Breast epithelium (tissue), 3 donors: ENCODE results near the gene MYO5B.

Experiments
- CTCF ChIP-seq, 3 donors: fragments of 450-650 bp; IDR thresholded peaks; one replicate each; pipeline ENCODE4 v1.5.1; 2016 to 2017; ENCODE audit warnings: antibody characterized with exemption in 3 of 3, mild to moderate bottlenecking in 3 of 3, moderate library complexity in 3 of 3
- POLR2A ChIP-seq: fragments of 450-650 bp; IDR thresholded peaks from one replicate; pipeline ENCODE4 v1.6.1; 2016; ENCODE audit warnings: antibody characterized with exemption, mild to moderate bottlenecking, moderate library complexity

- TF ChIP-seq POLR2A = no peak
- no peak for TF ChIP-seq CTCF (IDR thresholded peaks at IDR 0.05)
Measured at GRCh38 chr18:50096766-50097435, 98.0 kb downstream of the MYO5B start.
